HG03095 (cell line): ENCODE measurements around the gene PAX5.
A peak's percentile ranks its signal among the peaks of the same experiment; 100 is the strongest.
"Not testable (repeated sequence)": the region's sequence is repeated elsewhere in the genome, so short reads cannot be mapped to it uniquely, and the experiment has no call there.

Experiments used
- ATAC-seq: cut with Tn5 transposase; IDR thresholded peaks from one replicate; pipeline ENCODE4 v1.9.1; 2021; ENCODE audit warnings: moderate library complexity; ENCODE audit not compliant: unreplicated experiment

The PAX5 gene

GRCh38 chr9:37033682-37034304 is at the start of gene PAX5:
Gene PAX5, minus strand, starts transcription at chr9:37034268. Its CDS starts 237 bp downstream, at chr9:37034031.
- ATAC-seq: no peak

GRCh38 chr9:37083654-37084053 is 49.6 kb upstream of the PAX5 start:
- ATAC-seq: no peak

- no peak for ATAC-seq
Measured at GRCh38 chr9:37082214-37082765, 48.2 kb upstream of the PAX5 start.

GRCh38 chr9:37081507-37081906 is 47.4 kb upstream of the PAX5 start:
- ATAC-seq: not testable (repeated sequence)

- ATAC-seq: peak; percentile 9
Measured at GRCh38 chr9:37080165-37080628, 46.1 kb upstream of the PAX5 start.

GRCh38 chr9:37079370-37080164 is 45.5 kb upstream of the PAX5 start:
- ATAC-seq: peak; percentile 82

- not testable (repeated sequence) for ATAC-seq
Measured at GRCh38 chr9:37074790-37075189, 40.7 kb upstream of the PAX5 start.

GRCh38 chr9:37066139-37066725 is 32.2 kb upstream of the PAX5 start:
- peak; percentile 92 for ATAC-seq

- no peak for ATAC-seq
Measured at GRCh38 chr9:37062336-37062735, 28.3 kb upstream of the PAX5 start.

- no peak for ATAC-seq
Measured at GRCh38 chr9:37061768-37062167, 27.7 kb upstream of the PAX5 start.

GRCh38 chr9:37060833-37061232 is 26.8 kb upstream of the PAX5 start:
- ATAC-seq: no peak

- ATAC-seq: no peak
Measured at GRCh38 chr9:37056046-37056920, 22.2 kb upstream of the PAX5 start.

GRCh38 chr9:37054363-37054720 is 20.3 kb upstream of the PAX5 start:
- not testable (repeated sequence) for ATAC-seq

- ATAC-seq: no peak
Measured at GRCh38 chr9:37053684-37054362, 19.8 kb upstream of the PAX5 start.

GRCh38 chr9:37046683-37047082 is 12.6 kb upstream of the PAX5 start:
- ATAC-seq: no peak

GRCh38 chr9:37042421-37042820 is 8.4 kb upstream of the PAX5 start:
- ATAC-seq: no peak

GRCh38 chr9:37040508-37041127 is 6.5 kb upstream of the PAX5 start:
- ATAC-seq: no peak

- ATAC-seq: no peak
Measured at GRCh38 chr9:37038943-37039464, 4.9 kb upstream of the PAX5 start.

- no peak for ATAC-seq
Measured at GRCh38 chr9:37038302-37038942, 4.4 kb upstream of the PAX5 start.
